HCT116 (cell line): ENCODE data around the gene FNDC3B. TPM values are rescaled to one million over a fixed set of nuclear protein-coding genes. Genes with fewer than 3 reads are reported as not detected.

Source experiments
- ATAC-seq: fragments of 200-7000 bp; cut with Tn5 transposase; 2 replicates; pipeline ENCODE4 v1.9.1; 2020; ENCODE audit warnings: mild to moderate bottlenecking, moderate library complexity
- BruUV-seq: library from RNA; stranded (reverse); fragments of 400-500 nt; replicated peaks from 2 replicates; lab custom pipeline; 2021; lab: Mats Ljungman, UMichigan
- CTCF ChIA-PET: fragments of 300-600 bp; sonication (Branson Sonifier 250); formaldehyde crosslinking; loops from one replicate; lab custom pipeline; 2021; ENCODE audit warnings: antibody characterized with exemption; lab: Charles Lee
- POLR2A ChIA-PET: fragments of 300-600, 350-600 bp; sonication (Branson Sonifier 250); formaldehyde crosslinking; loops from one replicate; lab custom pipeline; 2021; ENCODE audit warnings: antibody characterized with exemption; lab: Charles Lee
- RAD21 ChIA-PET, 2 experiments: fragments of 300-600 bp; sonication (Branson Sonifier 250); formaldehyde crosslinking; loops; one replicate each; lab custom pipeline; 2023; ENCODE audit warnings: low total read pairs in 2 of 2; ENCODE audit not compliant: uncharacterized antibody in 2 of 2, unreplicated experiment in 2 of 2, low non-redundant PET in 1 of 2; lab: Charles Lee
- DNase-seq: peaks from one replicate; pipeline ENCODE4 v3.0.0-alpha.2; 2010; ENCODE audit warnings: low read depth, low spot score
- H2AFZ ChIP-seq: fragments of 200-600 bp; shearing (Covaris generic), sonication (generic); 2 replicates; pipeline ENCODE4 v1.6.1; 2017; ENCODE audit warnings: low read depth, mixed run types, mixed read lengths, antibody characterized with exemption, low read length; ENCODE audit not compliant: poor library complexity, severe bottlenecking
- H3K27ac ChIP-seq: 2 replicates; pipeline ENCODE4 v1.5.1; 2012; ENCODE audit warnings: low read depth, low read length
- H3K27me3 ChIP-seq: fragments of 200-600 bp; sonication (generic); 2 replicates; pipeline ENCODE4 v1.6.1; 2016; ENCODE audit warnings: mixed run types, low read length, mixed read lengths; ENCODE audit not compliant: insufficient read depth
- H3K36me3 ChIP-seq, 2 experiments: fragments of 200-500 bp in 1 of 2; fragments of 200-600 bp in 1 of 2; sonication (Bioruptor generic) in 1 of 2; sonication (generic) in 1 of 2; 2 replicates each; pipeline versions ENCODE4 v1.5.1 to v1.6.1; 2014 to 2016; ENCODE audit warnings: low read length in 2 of 2, inconsistent platforms in 1 of 2, mixed read lengths in 1 of 2, mixed run types in 1 of 2; ENCODE audit not compliant: insufficient read depth in 2 of 2, control insufficient read depth in 1 of 2
- H3K4me1 ChIP-seq, 2 experiments: fragments of 200-600 bp in 1 of 2; sonication (generic) in 1 of 2; 2 replicates each; pipeline versions ENCODE4 v1.5.1 to v1.6.1; 2012 to 2017; ENCODE audit warnings: low read length in 2 of 2, inconsistent platforms in 1 of 2, mild to moderate bottlenecking in 1 of 2, mixed read lengths in 1 of 2, mixed run types in 1 of 2, moderate library complexity in 1 of 2; ENCODE audit not compliant: insufficient read depth in 2 of 2, control insufficient read depth in 1 of 2
- H3K4me2 ChIP-seq: fragments of 200-600 bp; sonication (generic); 2 replicates; pipeline ENCODE4 v1.6.1; 2017; ENCODE audit warnings: mixed run types, low read length, mixed read lengths
- H3K4me3 ChIP-seq, 2 experiments: fragments of 200-600 bp in 1 of 2; sonication (generic) in 1 of 2; replicated peaks in 1 of 2; 2 replicates each; pipeline ENCODE4 v1.5.1; 2011 to 2016; ENCODE audit warnings: low read length in 2 of 2, control low read depth in 1 of 2, low read depth in 1 of 2, mild to moderate bottlenecking in 1 of 2, mixed read lengths in 1 of 2, mixed run types in 1 of 2
- H3K79me2 ChIP-seq: fragments of 200-600 bp; sonication (generic); 2 replicates; pipeline ENCODE4 v1.6.1; 2017; ENCODE audit warnings: mild to moderate bottlenecking, mixed run types, low read length, moderate library complexity, mixed read lengths; ENCODE audit not compliant: insufficient read depth
- H3K9ac ChIP-seq: fragments of 200-600 bp; sonication (generic); 2 replicates; pipeline ENCODE4 v1.6.1; 2016; ENCODE audit warnings: low read length, mixed read lengths
- H3K9me2 ChIP-seq: fragments of 200-600 bp; sonication (generic), shearing (Covaris generic); 2 replicates; pipeline ENCODE4 v1.6.1; 2017; ENCODE audit warnings: mixed run types, mild to moderate bottlenecking, moderate library complexity; ENCODE audit not compliant: insufficient read depth
- H3K9me3 ChIP-seq, 2 experiments: fragments of 200-500 bp in 1 of 2; fragments of 200-600 bp in 1 of 2; sonication (Bioruptor generic) in 1 of 2; sonication (generic) in 1 of 2; 2 replicates each; pipeline ENCODE4 v1.6.1; 2014 to 2017; ENCODE audit warnings: low read length in 2 of 2, mixed read lengths in 2 of 2, inconsistent platforms in 1 of 2, low read depth in 1 of 2, mild to moderate bottlenecking in 1 of 2, mixed run types in 1 of 2, moderate library complexity in 1 of 2; ENCODE audit not compliant: control insufficient read depth in 1 of 2, insufficient read depth in 1 of 2
- H4K20me1 ChIP-seq: fragments of 200-600 bp; sonication (generic), shearing (Covaris generic); 2 replicates; pipeline ENCODE4 v1.6.1; 2017; ENCODE audit warnings: mixed run types, mild to moderate bottlenecking, moderate library complexity; ENCODE audit not compliant: insufficient read depth
- CBX3 ChIP-seq: IDR thresholded peaks from 2 replicates; pipeline ENCODE4 v1.6.1; 2012; ENCODE audit warnings: low read depth
- CEBPB ChIP-seq: IDR thresholded peaks from 2 replicates; pipeline ENCODE4 v1.6.1; 2012; ENCODE audit warnings: low read depth
- ELF1 ChIP-seq: IDR thresholded peaks from 2 replicates; pipeline ENCODE4 v1.6.1; 2012; ENCODE audit warnings: low read depth, borderline replicate concordance
- EZH2phosphoT487 ChIP-seq: fragments of 200-600 bp; IDR thresholded peaks from 2 replicates; pipeline ENCODE4 v1.6.1; 2018; ENCODE audit warnings: antibody characterized with exemption, borderline replicate concordance
- JUND ChIP-seq: IDR thresholded peaks from 2 replicates; pipeline ENCODE4 v1.6.1; 2012
- POLR2AphosphoS5 ChIP-seq: IDR thresholded peaks from 2 replicates; pipeline ENCODE4 v1.6.1; 2011; ENCODE audit warnings: mild to moderate bottlenecking, low read depth, low read length, moderate library complexity
- REST ChIP-seq: IDR thresholded peaks from 2 replicates; pipeline ENCODE4 v1.6.1; 2012; ENCODE audit warnings: low read depth
- SIN3A ChIP-seq: IDR thresholded peaks from 2 replicates; pipeline ENCODE4 v1.6.1; 2012; ENCODE audit warnings: low read depth
- SP1 ChIP-seq: IDR thresholded peaks from 2 replicates; pipeline ENCODE4 v1.6.1; 2012; ENCODE audit warnings: low read depth
- SRF ChIP-seq: IDR thresholded peaks from 2 replicates; pipeline ENCODE4 v1.6.1; 2012; ENCODE audit warnings: low read depth
- TCF7L2 ChIP-seq: IDR thresholded peaks from 2 replicates; pipeline ENCODE4 v1.7.0; 2011; ENCODE audit warnings: borderline replicate concordance, inconsistent platforms; ENCODE audit not compliant: insufficient read depth, insufficient read length; ENCODE audit errors: extremely low read depth
- YY1 ChIP-seq: IDR thresholded peaks from 2 replicates; pipeline ENCODE4 v1.6.1; 2011; ENCODE audit warnings: low read length, low read depth, moderate library complexity, mild to moderate bottlenecking; ENCODE audit not compliant: insufficient replicate concordance; ENCODE audit errors: extremely low read depth
- ZBTB33 ChIP-seq: IDR thresholded peaks from 2 replicates; pipeline ENCODE4 v1.6.1; 2011; ENCODE audit warnings: mild to moderate bottlenecking, low read length, moderate library complexity; ENCODE audit not compliant: insufficient replicate concordance; ENCODE audit errors: extremely low read depth
- ZFX ChIP-seq: fragments of 450-650 bp; IDR thresholded peaks from 2 replicates; pipeline ENCODE4 v1.6.1; 2017
- ZNF274 ChIP-seq: fragments of 200-500 bp; sonication (Bioruptor generic); IDR thresholded peaks from 2 replicates; pipeline ENCODE4 v1.6.1; 2014; ENCODE audit warnings: mild to moderate bottlenecking, low read depth, low read length, inconsistent platforms
- intact Hi-C: fragments of 100-400 bp; cut with micrococcal nuclease; formaldehyde crosslinking; loops from 2 replicates; pipeline ENCODE4 v1.10.0; 2022
- total RNA-seq: library from RNA; stranded (reverse); gene quantifications from one replicate; pipeline ENCODE4 v1.2.1, GENCODE V29; 2021; ENCODE audit not compliant: unreplicated experiment

The FNDC3B gene
- total RNA-seq, 1 experiment from 2014 or later = 45.7 TPM

GRCh38 chr3:172294223-172294806 is 254.9 kb downstream of the FNDC3B start:
- intact Hi-C loops = no loop called here
- H3K4me1 ChIP-seq = no peaks in the 10 kb centered on the region
- H3K4me2 ChIP-seq = no peak overlapping the region
- ChIA-PET POLR2A (no interaction called here), CTCF (no interaction called here), RAD21 (no interaction called here)
- no peaks in the 10 kb centered on the region for H4K20me1 ChIP-seq
- no peak overlapping the region for H3K27ac ChIP-seq
- ATAC-seq (no peak), DNase-seq (no peak)
- TF ChIP-seq REST = no peak
- TF ChIP-seq YY1 = no peak
- TF ChIP-seq SP1 = no peak
- TF ChIP-seq POLR2AphosphoS5 = no peak
- TF ChIP-seq TCF7L2 = no peak
- TF ChIP-seq EZH2phosphoT487 = no peak
- TF ChIP-seq SRF = no peak
- TF ChIP-seq ZFX = no peak
- TF ChIP-seq CBX3 = no peak
- TF ChIP-seq ELF1 = no peak
- no peak for TF ChIP-seq SIN3A
- TF ChIP-seq ZBTB33 = no peak
- TF ChIP-seq CEBPB = no peak
- no peak for TF ChIP-seq JUND
- TF ChIP-seq ZNF274 = no peak
- H3K9ac ChIP-seq = no peak overlapping the region
- H3K27me3 ChIP-seq = no peaks in the 10 kb centered on the region
- no peaks in the 10 kb centered on the region for H3K9me2 ChIP-seq
- H3K79me2 ChIP-seq = no peaks in the 10 kb centered on the region
- no peak overlapping the region for H2AFZ ChIP-seq
- peaks cover 0 to 5% of the 10 kb centered on the region in 2 experiments; a peak in 1 of 4 replicates for H3K36me3 ChIP-seq
- H3K9me3 ChIP-seq = no peaks in the 10 kb centered on the region
- BruUV-seq = no TSS peak
- no peak overlapping the region for H3K4me3 ChIP-seq
